HG03521 (cell line): Measurements from ENCODE around the gene PLPPR4.
"Not testable (repeated sequence)": the region's sequence is repeated elsewhere in the genome, so short reads cannot be mapped to it uniquely, and the experiment has no call there.

Experiments used
- ATAC-seq: cut with Tn5 transposase; IDR thresholded peaks from one replicate; pipeline ENCODE4 v1.9.1; 2021; ENCODE audit warnings: mild to moderate bottlenecking, moderate library complexity; ENCODE audit not compliant: unreplicated experiment

Gene PLPPR4

GRCh38 chr1:99264201-99265021, at the start of gene PLPPR4:
Gene PLPPR4 (plus strand): TSS chr1:99264492. CDS start chr1:99264594, 102 bp downstream.
- peak; percentile 46 for ATAC-seq

GRCh38 chr1:99216956-99217355, 47.3 kb upstream of the PLPPR4 start:
- no peak for ATAC-seq

GRCh38 chr1:99217599-99217998, 46.7 kb upstream of the PLPPR4 start:
- no peak for ATAC-seq

- no peak for ATAC-seq
These were observed 45.7 kb upstream of the PLPPR4 start for GRCh38 chr1:99218572-99218971.

GRCh38 chr1:99218999-99219398, 45.3 kb upstream of the PLPPR4 start:
- peak; percentile 83 for ATAC-seq

GRCh38 chr1:99227056-99227897, 37.0 kb upstream of the PLPPR4 start:
- no peak for ATAC-seq

GRCh38 chr1:99228153-99228552, 36.1 kb upstream of the PLPPR4 start:
- ATAC-seq: no peak

- no peak for ATAC-seq
These were observed 35.2 kb upstream of the PLPPR4 start for GRCh38 chr1:99229122-99229521.

GRCh38 chr1:99230695-99231094, 33.6 kb upstream of the PLPPR4 start:
- no peak for ATAC-seq

- ATAC-seq: no peak
These were observed 32.1 kb upstream of the PLPPR4 start for GRCh38 chr1:99232172-99232571.

GRCh38 chr1:99233446-99233845, 30.8 kb upstream of the PLPPR4 start:
- no peak for ATAC-seq

- ATAC-seq: no peak
These were observed 27.5 kb upstream of the PLPPR4 start for GRCh38 chr1:99236756-99237155.

GRCh38 chr1:99239690-99240089, 24.6 kb upstream of the PLPPR4 start:
- ATAC-seq: no peak

GRCh38 chr1:99240621-99241020, 23.7 kb upstream of the PLPPR4 start:
- no peak for ATAC-seq

- no peak for ATAC-seq
These were observed 18.1 kb upstream of the PLPPR4 start for GRCh38 chr1:99246152-99246551.

- ATAC-seq: no peak
These were observed 17.1 kb upstream of the PLPPR4 start for GRCh38 chr1:99247199-99247598.

GRCh38 chr1:99250728-99251127, 13.6 kb upstream of the PLPPR4 start:
- no peak for ATAC-seq

GRCh38 chr1:99251308-99251707, 13.0 kb upstream of the PLPPR4 start:
- no peak for ATAC-seq

- no peak for ATAC-seq
These were observed 11.7 kb upstream of the PLPPR4 start for GRCh38 chr1:99252630-99253029.

- not testable (repeated sequence) for ATAC-seq
These were observed 3.9 kb upstream of the PLPPR4 start for GRCh38 chr1:99260402-99260801.

GRCh38 chr1:99265124-99265523, 832 bp downstream of the PLPPR4 start:
- no peak for ATAC-seq

- no peak for ATAC-seq
These were observed 2.4 kb downstream of the PLPPR4 start for GRCh38 chr1:99266726-99267125.
